Activated CD8-positive, alpha-beta memory T cell treated with anti-CD3 and anti-CD28 coated beads, Interleukin-2, amount 50 U/mL, for 1 hour (primary cell): ENCODE measurements around the gene PPIG.
"Not testable (repeated sequence)": the region's sequence is repeated elsewhere in the genome, so short reads cannot be mapped to it uniquely, and the experiment has no call there.

Source experiments
- DNase-seq: peaks from one replicate; pipeline ENCODE4 v3.0.0-alpha.2; 2020; ENCODE audit errors: extremely low read depth

PPIG gene

GRCh38 chr2:169590804-169591203 is 6.7 kb downstream of the PPIG start:
- no peak for DNase-seq

GRCh38 chr2:169596546-169596945 is 12.4 kb downstream of the PPIG start:
- DNase-seq = not testable (repeated sequence)

DNA sequence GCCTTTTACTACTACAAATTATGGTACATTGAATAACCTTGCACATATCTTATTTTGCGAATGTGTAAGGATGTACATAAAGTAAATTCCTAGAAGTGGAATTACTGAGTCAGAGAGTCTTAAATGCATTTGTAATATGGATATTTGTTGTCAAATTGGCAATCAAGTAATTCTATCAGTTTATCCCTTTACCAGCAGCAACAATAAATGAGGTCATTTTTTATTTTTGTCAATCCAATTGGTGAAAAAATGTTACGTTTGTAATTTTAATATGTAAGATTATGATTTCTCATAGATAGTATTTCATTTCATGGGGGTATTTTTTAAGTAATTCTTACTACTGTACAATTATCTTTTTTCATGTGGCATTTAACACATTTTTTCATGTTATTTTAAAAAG is 14.8 kb downstream of the PPIG start:
- no peak for DNase-seq

DNA sequence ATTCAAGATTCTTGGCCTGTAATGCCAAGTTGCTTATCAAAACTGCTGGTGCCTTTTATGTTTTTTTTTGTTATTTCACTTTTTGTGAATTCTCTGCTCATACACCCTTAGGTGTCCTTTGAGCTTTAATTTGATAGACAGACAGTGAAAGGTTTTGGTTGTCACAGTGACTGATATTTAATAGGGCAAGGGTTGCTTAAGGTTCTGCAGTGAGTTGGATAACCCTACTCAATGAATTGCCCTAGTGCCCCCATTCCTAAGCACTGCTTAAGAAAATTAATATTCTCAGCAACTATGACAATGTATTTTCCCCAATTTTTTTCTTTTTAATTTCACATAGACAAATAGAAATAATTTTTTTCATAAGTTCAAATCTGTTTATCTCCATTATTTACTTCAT is 15.4 kb downstream of the PPIG start:
- no peak for DNase-seq

DNA sequence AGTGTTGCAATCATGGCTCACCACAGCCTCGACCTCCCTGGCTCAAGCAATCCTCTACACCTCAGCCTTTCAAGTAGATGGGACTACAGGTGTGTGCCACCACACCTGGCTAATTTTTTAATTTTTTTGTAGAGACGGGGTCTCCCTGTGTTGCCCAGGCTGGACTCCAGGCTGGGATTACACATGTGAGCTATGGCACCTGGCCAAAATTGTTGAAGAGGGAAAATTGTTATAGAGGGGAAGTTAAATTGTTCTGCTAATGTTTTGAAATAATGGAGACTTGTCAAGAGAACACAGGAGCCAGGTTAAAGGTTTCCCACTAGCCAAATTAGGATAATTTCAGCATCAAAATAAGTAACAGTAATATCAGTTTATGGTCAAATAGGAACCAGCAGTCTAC is 25.1 kb downstream of the PPIG start:
- DNase-seq = no peak

DNA sequence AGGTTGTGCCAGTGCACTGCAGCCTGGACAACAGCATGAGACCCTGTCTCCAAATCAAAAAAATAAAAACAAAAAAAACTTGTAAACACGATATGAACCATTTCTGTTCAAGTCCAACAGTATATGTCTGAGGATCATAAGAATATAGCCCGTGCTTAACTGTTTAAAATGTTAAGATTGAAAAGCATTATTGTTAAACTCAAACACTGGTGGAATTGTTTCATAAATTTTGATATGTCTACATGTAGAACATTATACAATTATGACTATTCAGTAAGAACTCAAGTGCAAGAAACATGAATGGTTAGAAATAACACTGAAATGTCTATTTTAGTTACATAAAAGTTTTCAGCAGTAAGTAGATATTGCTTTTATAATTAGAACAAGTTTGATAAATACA is 29.7 kb downstream of the PPIG start:
- no peak for DNase-seq

- DNase-seq = not testable (repeated sequence)
Measured at GRCh38 chr2:169615982-169616381, 31.8 kb downstream of the PPIG start.

- DNase-seq = no peak
Measured at GRCh38 chr2:169619946-169620345, 35.8 kb downstream of the PPIG start.

DNA sequence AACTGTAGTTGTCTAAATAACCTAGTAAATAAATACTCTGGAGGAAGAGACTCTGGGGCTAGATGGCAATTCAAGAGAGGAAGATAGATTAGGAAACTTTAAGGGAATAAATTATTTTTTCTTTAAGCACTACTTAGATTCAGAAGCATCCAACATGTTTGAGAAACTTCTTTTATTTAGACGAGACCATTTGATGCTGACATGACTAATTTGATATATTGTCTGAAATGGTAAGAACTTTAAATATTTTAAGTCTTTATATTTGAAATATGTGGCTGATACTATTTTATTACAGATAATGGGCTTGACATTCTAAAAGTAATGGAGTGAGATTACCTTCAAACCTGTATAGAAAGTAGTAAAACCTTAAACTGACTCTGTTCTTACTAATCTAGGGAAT is 36.4 kb downstream of the PPIG start:
- DNase-seq = no peak

- DNase-seq = no peak
Measured at GRCh38 chr2:169623235-169623634, 39.1 kb downstream of the PPIG start.

DNA sequence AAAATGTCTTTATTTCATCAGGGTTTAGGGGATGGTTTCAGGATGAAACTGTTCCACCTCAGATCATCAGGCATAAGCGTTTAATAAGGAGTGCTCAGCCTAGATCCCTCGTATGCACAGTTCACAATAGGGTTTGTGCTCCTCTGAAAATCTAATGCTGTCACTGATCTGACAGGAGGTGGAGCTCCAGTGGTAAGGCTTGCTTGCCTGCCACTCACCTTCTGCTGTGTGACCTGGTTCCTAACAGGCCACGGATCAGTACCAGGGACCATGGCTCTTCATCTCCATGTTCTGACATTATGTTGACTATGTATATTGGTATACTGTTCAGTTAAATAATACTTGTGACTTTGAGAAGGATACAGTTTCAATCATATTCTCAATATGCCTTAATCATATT is 41.6 kb downstream of the PPIG start:
- DNase-seq = no peak

- DNase-seq = no peak
Measured at GRCh38 chr2:169636440-169637097, 52.4 kb downstream of the PPIG start.

DNA sequence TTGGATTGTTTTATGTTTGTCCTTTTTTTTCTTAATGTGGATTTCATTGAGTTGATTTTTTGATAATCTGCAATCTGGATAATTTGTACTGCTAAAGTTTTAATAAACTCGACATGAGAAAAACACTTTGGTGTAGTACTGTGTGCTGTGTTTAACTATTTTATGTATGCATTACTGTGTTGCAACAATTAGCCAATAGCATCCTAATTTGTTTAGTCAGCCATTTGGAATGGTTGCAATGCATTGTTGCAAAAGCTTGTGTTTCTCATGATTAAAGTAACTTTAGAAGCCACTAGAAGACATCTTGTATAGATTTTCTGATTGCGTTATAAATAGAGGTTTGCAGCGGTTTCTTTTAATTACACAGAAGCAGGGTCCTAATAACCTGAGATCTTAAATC is 53.5 kb downstream of the PPIG start:
- no peak for DNase-seq

DNA sequence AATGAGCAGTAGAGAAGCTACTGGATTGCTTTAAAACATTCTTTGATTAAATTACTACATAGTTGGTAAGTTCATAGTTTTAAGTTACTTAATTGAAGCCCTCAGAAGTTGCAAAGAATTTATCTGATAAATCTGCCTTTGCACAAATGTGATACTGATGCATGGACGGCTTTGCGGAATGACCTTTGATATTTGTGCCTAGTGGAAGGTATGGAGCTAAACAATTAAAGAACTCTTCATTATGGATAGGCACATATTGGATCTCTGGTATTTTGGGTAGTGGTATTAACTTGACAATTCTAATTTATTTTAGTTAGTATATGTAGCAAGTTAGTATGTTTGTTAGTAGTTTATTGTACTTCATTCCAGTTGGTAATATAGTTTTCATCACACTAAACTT is 56.0 kb downstream of the PPIG start:
- no peak for DNase-seq

DNA sequence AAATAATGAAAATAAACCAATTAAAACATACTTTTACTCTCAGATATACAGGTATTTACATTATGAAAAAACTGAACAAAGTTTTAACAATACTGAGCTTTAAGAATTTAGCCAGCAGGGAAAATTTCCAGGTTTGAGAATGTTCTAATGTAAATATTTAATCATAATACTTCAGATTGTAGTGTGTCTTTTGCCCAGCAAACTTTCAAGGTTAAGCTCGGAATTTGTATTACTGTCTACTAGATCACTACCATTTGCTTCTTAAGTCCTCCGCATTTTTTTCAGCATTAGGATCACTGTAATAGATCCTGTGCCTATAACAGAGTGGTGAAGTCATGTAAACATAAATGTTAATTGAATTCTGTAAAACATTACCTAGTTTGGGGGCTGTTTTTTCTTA is 57.3 kb downstream of the PPIG start:
- DNase-seq = no peak

GRCh38 chr2:169644173-169644572 is 60.0 kb downstream of the PPIG start:
- DNase-seq = no peak

GRCh38 chr2:169647496-169647895 is 63.3 kb downstream of the PPIG start:
- no peak for DNase-seq

DNA sequence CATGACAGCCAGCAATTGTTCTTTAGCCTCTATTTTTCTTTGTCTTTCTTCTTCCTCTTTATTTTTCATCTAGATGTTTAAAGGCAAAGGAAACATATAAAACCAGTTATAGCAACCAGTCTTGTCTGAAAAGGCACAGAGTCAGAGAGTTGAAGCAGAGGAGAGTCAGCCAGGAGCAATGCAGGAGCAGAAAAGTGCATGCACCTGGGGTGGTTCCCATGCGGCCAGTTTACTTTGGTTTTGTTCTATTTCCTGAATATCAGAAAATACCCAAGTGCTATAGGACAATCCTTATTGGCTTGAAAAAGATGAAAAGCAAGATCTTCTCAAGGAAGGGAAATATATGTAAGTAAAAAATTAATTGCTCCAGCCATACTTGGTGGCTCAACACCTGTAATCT is 65.1 kb downstream of the PPIG start:
- DNase-seq = no peak

GRCh38 chr2:169653636-169654035 is 69.5 kb downstream of the PPIG start:
- no peak for DNase-seq

DNA sequence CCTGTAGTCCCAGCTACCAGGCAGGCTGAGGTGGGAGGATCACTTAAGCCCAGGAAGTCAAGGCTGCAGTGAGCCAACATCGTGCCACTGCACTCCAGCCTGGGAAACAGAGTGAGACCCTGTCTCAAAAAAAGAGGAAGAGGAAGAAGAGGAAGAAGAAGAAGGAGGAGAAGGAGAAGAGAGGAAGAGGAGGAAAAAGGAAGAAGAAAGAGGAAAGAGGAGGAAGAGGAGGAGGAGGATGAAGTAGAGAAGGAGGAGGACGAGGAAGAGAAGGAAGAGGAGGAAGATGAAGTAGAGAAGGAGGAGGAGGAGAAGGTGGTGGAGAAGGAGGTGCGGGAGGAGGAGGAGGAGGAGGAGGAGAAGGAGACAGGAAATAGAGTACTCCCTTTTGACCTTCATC is 72.0 kb downstream of the PPIG start:
- DNase-seq = no peak

- DNase-seq = no peak
Measured at GRCh38 chr2:169658877-169659276, 74.7 kb downstream of the PPIG start.

GRCh38 chr2:169659320-169659719 is 75.2 kb downstream of the PPIG start:
- no peak for DNase-seq

GRCh38 chr2:169661265-169661664 is 77.1 kb downstream of the PPIG start:
- DNase-seq = no peak

- no peak for DNase-seq
Measured at GRCh38 chr2:169662744-169663143, 78.6 kb downstream of the PPIG start.
